Mesodermal cell (in vitro differentiated cells): ENCODE measurements around the gene SPATA16.
"Not testable (repeated sequence)": the region's sequence is repeated elsewhere in the genome, so short reads cannot be mapped to it uniquely, and the experiment has no call there.

Experiments
- H3K27ac ChIP-seq: 2 replicates; pipeline ENCODE4 v1.7.0; 2013; ENCODE audit warnings: mild to moderate bottlenecking, low read depth, low read length, moderate library complexity; ENCODE audit not compliant: severe bottlenecking
- H3K36me3 ChIP-seq: 2 replicates; pipeline ENCODE4 v1.7.1; 2013; ENCODE audit warnings: mild to moderate bottlenecking, low read length, moderate library complexity; ENCODE audit not compliant: control insufficient read depth, insufficient read depth
- H3K4me1 ChIP-seq: one replicate; pipeline ENCODE4 v1.7.1; 2013; ENCODE audit warnings: mild to moderate bottlenecking, low read length; ENCODE audit not compliant: insufficient read depth, control insufficient read depth, poor library complexity, severe bottlenecking
- H3K4me3 ChIP-seq: 2 replicates; pipeline ENCODE4 v1.7.0; 2013; ENCODE audit warnings: low read length, control low read depth, mild to moderate bottlenecking; ENCODE audit not compliant: insufficient read depth, poor library complexity, severe bottlenecking; ENCODE audit errors: extremely low read depth
- H3K9me3 ChIP-seq: 2 replicates; pipeline ENCODE4 v1.7.1; 2013; ENCODE audit warnings: mild to moderate bottlenecking, low read length, moderate library complexity; ENCODE audit not compliant: control insufficient read depth
- WGBS, 2 experiments: methylation state at CpG; one replicate each; pipeline ENCODE4 v1.1.5; 2013; ENCODE audit warnings: missing lambda C conversion rate in 2 of 2; ENCODE audit not compliant: insufficient coverage in 2 of 2; 5-methylcytosine and 5-hydroxymethylcytosine counted together

SPATA16 gene

GRCh38 chr3:172885704-172886103 lies 255.3 kb downstream of the SPATA16 start:
- Histone ChIP-seq H3K9me3 (peaks cover 12% of the 10 kb centered on the region), H3K36me3 (no peaks in the 10 kb centered on the region), H3K27ac (no peak overlapping the region), H3K4me3 (no peak overlapping the region), H3K4me1 (no peaks in the 10 kb centered on the region)
- 100% methylated on average over 1 of the region's 2 CpGs; no CpG with 5 or more reads in 1 of the 2 experiments for WGBS, 2 experiments

GRCh38 chr3:172882563-172882962 lies 258.5 kb downstream of the SPATA16 start:
- Histone ChIP-seq H3K9me3 (peaks cover 10% of the 10 kb centered on the region), H3K36me3 (no peaks in the 10 kb centered on the region), H3K4me1 (no peaks in the 10 kb centered on the region), H3K27ac (no peak overlapping the region), H3K4me3 (no peak overlapping the region)
- 88 to 100% methylated on average over 1 of the region's 1 CpG for WGBS, 2 experiments

GRCh38 chr3:172879381-172879780 lies 261.7 kb downstream of the SPATA16 start:
- Histone ChIP-seq H3K9me3 (peaks cover 10% of the 10 kb centered on the region), H3K4me1 (peaks cover 14% of the 10 kb centered on the region)
- not testable (repeated sequence) for H3K4me3 ChIP-seq, H3K27ac ChIP-seq, H3K36me3 ChIP-seq
- 88 to 100% methylated on average over 2 of the region's 2 CpGs for WGBS, 2 experiments

GRCh38 chr3:172877011-172877410 lies 264.0 kb downstream of the SPATA16 start:
- Histone ChIP-seq H3K4me1 (peaks cover 14% of the 10 kb centered on the region), H3K4me3 (no peak overlapping the region), H3K9me3 (peaks cover 10% of the 10 kb centered on the region), H3K36me3 (no peaks in the 10 kb centered on the region), H3K27ac (peak overlapping the region; percentile 85)
- WGBS, 2 experiments: 22 to 50% methylated on average over 3 to 4 of the region's 4 CpGs

GRCh38 chr3:172876297-172876696 lies 264.7 kb downstream of the SPATA16 start:
- 40% methylated on average over 2 of the region's 3 CpGs; no CpG with 5 or more reads in 1 of the 2 experiments for WGBS, 2 experiments
- H3K27ac ChIP-seq: peak overlapping the region; percentile 85

GRCh38 chr3:172875039-172875438 lies 266.0 kb downstream of the SPATA16 start:
- H3K36me3 ChIP-seq: no peaks in the 10 kb centered on the region
- peaks cover 3% of the 10 kb centered on the region for H3K9me3 ChIP-seq
- H3K4me3 ChIP-seq: no peak overlapping the region
- H3K27ac ChIP-seq: no peak overlapping the region
- peaks cover 14% of the 10 kb centered on the region for H3K4me1 ChIP-seq
- no CpG with 5 or more reads among the region's 1 CpG for WGBS, 2 experiments

More at GRCh38 chr3:172876297-172876696, 264.7 kb downstream of the SPATA16 start:
- peaks cover 14% of the 10 kb centered on the region for H3K4me1 ChIP-seq
- no peak overlapping the region for H3K4me3 ChIP-seq
- H3K9me3 ChIP-seq: peaks cover 7% of the 10 kb centered on the region
- no peaks in the 10 kb centered on the region for H3K36me3 ChIP-seq

- H3K9me3 ChIP-seq: no peaks in the 10 kb centered on the region
- 100% methylated on average over 3 of the region's 3 CpGs for WGBS, 2 experiments
These were observed 271.1 kb downstream of the SPATA16 start for GRCh38 chr3:172869784-172870518.

GRCh38 chr3:172869368-172869771 lies 271.7 kb downstream of the SPATA16 start:
- Histone ChIP-seq H3K27ac (no peak overlapping the region), H3K36me3 (no peaks in the 10 kb centered on the region), H3K4me3 (no peak overlapping the region), H3K9me3 (no peaks in the 10 kb centered on the region), H3K4me1 (no peaks in the 10 kb centered on the region)
- 89 to 100% methylated on average over 3 of the region's 3 CpGs for WGBS, 2 experiments

More at GRCh38 chr3:172869784-172870518, 271.1 kb downstream of the SPATA16 start:
- Histone ChIP-seq H3K4me1 (no peaks in the 10 kb centered on the region), H3K4me3 (no peak overlapping the region), H3K27ac (no peak overlapping the region), H3K36me3 (no peaks in the 10 kb centered on the region)

- Histone ChIP-seq H3K4me1 (no peaks in the 10 kb centered on the region), H3K9me3 (no peaks in the 10 kb centered on the region), H3K4me3 (no peak overlapping the region), H3K36me3 (no peaks in the 10 kb centered on the region), H3K27ac (no peak overlapping the region)
- 89 to 100% methylated on average over 2 of the region's 2 CpGs for WGBS, 2 experiments
These were observed 272.3 kb downstream of the SPATA16 start for GRCh38 chr3:172868582-172869200.

- peaks cover 10% of the 10 kb centered on the region for H3K9me3 ChIP-seq
- H3K4me3 ChIP-seq, H3K27ac ChIP-seq, H3K36me3 ChIP-seq, H3K4me1 ChIP-seq: not testable (repeated sequence)
- 95 to 98% methylated on average over 27 to 35 of the region's 38 CpGs for WGBS, 2 experiments
These were observed 274.2 kb downstream of the SPATA16 start for GRCh38 chr3:172866726-172867350.
